ENCODE results near the gene SPRR2B.

DNA sequence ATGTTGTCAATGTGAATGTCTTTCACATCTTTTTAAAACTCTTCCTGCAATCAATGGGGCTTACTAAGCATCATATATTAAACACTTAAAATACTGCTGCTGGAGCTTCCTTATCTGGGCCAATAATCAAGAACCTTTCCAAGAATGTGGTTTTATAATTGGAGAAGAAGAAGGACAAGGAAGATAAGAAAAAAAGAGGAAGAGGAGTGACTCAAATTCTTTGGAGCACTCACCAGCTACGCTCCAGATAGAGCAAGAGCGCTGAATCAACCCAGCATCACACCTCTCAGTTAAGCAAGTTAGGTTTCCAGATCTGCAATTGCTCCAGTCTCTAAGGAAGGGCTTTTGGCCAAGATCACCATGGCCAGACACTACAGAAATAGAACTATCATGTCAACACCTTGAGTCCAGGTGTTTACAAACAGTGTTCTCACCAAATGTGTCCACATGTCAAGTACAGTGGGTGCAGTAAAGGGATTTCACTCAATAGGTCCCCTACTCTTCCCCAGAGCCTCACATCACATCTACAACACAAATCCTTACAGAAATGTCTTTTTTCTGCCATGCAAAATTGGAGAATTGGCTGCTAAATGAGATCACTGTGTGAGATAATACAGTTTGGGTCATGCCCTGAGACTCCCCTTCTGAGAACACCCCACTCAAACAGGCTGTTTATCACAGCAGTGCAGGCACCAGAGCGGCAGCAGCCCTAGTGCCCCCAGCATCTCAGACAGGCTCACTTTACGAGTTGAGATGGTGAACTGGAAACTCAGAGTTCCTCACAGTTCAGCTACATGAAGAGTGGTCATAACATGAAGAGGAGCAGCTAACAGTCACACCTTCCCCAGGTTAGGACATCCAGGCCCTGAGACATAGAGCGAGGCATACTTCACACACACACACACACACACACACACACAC lies 1.7 kb upstream of the SPRR2B start:
- TF ChIP-seq CTCF (IDR thresholded peaks at IDR 0.05), result no peak
- TF ChIP-seq EP300 (IDR thresholded peaks at IDR 0.05), result no peak

Measured in sigmoid colon (tissue), 4 donors.